GM10847 (cell line): ENCODE results near the gene TMEM167A.

ENCODE experiments used
- POLR2A ChIP-seq: IDR thresholded peaks from 2 replicates; pipeline ENCODE4 v1.6.1; 2011; ENCODE audit not compliant: insufficient read length; ENCODE audit errors: extremely low read depth

The TMEM167A gene, protein sequence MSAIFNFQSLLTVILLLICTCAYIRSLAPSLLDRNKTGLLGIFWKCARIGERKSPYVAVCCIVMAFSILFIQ

GRCh38 chr5:83076742-83077661 is at the start of gene TMEM167A, which contains the start of gene XRCC4:
TSS of gene TMEM167A (minus strand) at chr5:83077394. CDS start at chr5:83077323, 71 bp downstream.
TSS of gene XRCC4 (plus strand) at chr5:83077547. CDS start at chr5:83104920, 27,373 bp downstream.
- peak; percentile 92 for TF ChIP-seq POLR2A

GRCh38 chr5:83126501-83126900 is 49.3 kb upstream of the TMEM167A start:
- TF ChIP-seq POLR2A, result no peak

- no peak for TF ChIP-seq POLR2A
These were observed 48.4 kb upstream of the TMEM167A start for GRCh38 chr5:83125560-83125959.

DNA sequence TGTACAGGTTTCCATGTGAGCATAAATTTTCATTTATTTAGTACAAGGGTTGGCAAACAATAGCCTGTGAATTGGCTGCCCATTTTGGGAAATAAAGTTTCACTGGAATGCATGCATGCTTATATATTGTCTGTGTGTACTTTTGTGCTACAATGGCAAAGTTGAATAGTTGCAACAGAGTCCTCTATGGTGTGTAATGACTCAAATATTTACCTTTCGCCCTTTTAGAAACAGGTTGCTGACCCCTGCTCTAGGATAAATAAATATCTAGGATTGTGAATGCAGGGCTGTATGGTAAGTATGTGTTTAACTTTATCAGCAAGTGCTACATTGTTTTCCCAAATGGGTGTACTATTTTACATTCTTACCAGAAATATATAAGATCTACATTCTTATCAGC is 47.4 kb upstream of the TMEM167A start:
- no peak for TF ChIP-seq POLR2A

DNA sequence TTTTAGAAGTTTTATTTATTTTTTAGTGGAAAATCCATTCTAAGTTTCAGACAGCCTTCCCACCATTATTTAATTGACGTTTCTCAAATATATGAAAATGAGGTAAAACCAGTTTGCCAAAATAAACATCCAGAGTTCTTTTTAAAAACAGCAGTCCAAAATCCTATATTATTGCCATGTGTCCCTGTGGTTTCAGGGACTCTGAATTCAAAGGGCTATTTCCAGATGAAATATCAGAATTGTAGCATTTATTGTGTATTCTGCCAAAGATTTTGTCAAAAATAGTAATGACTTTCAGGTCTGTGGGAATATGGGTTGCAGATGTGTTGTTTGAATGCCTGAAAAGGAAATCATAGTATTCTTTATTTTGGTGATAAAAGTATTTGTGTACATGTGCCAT is 41.8 kb upstream of the TMEM167A start:
- TF ChIP-seq POLR2A, result no peak

GRCh38 chr5:83118471-83118870 is 41.3 kb upstream of the TMEM167A start:
- no peak for TF ChIP-seq POLR2A

- no peak for TF ChIP-seq POLR2A
These were observed 38.6 kb upstream of the TMEM167A start for GRCh38 chr5:83115816-83116215.

DNA sequence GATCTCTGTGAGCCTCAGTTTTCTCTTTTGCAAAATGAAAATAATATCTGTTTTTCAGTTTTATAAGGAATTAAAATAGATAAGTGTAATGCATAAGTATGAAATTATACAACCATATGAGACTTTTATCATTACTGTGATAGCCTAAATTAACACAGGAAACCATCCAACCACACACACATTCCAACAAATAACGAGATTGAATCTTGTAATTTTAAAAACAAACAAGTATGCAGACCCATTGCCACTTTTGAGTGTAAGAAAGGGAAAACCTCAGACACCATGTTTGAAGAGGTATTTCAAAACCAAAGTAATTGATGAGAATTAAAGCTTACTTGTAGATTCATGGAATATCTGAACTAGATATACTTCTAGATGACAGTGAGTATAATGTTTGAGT is 32.2 kb upstream of the TMEM167A start:
- no peak for TF ChIP-seq POLR2A

DNA sequence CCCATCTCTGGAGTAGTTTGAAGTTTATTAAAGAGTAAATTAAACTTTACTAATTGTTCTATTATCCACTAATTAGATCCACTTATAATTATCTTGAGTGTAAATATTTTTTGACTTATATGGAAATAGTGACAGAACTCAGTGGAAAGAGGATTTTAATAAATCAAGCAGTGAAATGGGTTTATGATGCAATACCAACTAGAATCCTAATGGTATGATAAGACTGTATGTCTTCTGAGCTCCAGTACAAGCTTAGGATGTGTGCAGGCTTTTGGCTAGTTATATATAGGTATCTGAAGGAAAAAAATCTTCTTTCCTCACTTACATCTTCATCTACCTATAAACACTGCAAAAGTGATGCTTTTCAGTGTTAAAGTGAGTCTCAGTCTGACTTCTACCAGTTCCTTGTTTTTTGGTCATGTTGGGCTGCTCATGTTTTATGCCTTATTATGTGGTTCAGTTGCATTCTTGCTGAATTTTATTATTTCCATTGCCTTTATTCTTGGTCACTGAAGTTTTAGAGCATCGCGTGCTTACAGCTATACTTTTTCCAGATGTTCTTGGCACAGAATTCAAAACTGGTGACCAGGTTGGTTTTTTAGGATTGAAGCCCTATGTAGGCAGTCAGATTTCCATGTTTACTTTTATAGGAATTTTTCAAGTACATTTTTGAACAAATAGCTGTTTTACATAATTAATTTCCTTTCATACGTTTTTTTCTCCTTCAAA is 30.7 kb upstream of the TMEM167A start:
- no peak for TF ChIP-seq POLR2A

DNA sequence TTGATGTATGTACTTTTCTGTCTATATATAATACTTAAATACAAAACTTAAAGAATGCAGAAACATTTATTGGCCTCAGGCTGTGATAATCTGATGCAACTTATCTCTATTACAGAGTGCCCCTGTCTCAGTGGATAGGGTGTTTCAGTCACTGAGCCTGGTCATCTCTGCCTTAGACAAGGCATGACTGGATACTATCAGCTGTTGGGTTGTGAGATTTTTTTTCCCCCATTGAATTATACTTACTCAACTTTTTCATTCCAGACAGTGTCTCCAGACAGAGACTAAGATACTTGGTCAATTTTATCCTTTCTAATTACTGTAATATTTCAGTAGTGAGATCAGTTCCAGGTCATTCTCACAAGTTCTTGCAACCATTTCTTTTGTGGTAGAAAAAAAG is 26.8 kb upstream of the TMEM167A start:
- no peak for TF ChIP-seq POLR2A

- no peak for TF ChIP-seq POLR2A
These were observed 25.3 kb upstream of the TMEM167A start for GRCh38 chr5:83102364-83102980.

DNA sequence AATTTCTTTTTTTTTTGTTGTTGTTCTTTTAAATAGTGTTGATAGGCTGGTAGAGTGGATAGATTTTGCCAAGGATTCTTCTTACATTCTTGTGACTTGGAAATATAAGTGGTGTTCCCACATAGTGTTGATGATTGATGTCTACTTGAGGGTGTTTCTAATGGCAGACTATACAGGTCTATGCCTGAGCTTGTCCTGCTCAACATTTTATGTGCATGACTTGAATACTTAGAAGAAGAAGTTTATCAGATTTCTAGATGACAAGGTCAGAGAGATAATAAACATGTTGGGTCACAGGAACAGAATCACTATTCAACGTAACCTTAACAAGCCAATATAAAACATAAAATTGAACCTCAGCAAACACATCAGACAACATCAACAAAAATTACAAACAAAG is 24.3 kb upstream of the TMEM167A start:
- TF ChIP-seq POLR2A, result no peak

DNA sequence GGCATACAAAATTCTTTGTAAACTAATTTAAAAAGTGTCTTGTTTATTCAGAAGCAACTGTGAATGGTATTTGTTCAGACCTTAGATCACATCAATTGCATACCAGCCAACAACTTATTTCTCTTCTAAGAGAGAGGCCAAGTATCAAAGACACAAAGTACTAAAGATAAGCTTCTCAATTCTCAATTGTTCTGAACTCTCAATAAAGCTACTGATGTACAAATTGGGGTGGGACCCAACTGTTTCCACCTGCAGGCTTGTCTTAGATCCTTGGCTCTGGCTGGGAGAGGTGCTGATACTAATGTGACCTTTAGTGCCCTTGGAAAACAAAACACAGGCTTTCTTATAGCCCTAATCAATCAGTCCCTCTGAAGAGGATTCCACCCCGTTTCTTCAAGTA is 22.3 kb upstream of the TMEM167A start:
- no peak for TF ChIP-seq POLR2A

- no peak for TF ChIP-seq POLR2A
These were observed 21.8 kb upstream of the TMEM167A start for GRCh38 chr5:83099001-83099400.

DNA sequence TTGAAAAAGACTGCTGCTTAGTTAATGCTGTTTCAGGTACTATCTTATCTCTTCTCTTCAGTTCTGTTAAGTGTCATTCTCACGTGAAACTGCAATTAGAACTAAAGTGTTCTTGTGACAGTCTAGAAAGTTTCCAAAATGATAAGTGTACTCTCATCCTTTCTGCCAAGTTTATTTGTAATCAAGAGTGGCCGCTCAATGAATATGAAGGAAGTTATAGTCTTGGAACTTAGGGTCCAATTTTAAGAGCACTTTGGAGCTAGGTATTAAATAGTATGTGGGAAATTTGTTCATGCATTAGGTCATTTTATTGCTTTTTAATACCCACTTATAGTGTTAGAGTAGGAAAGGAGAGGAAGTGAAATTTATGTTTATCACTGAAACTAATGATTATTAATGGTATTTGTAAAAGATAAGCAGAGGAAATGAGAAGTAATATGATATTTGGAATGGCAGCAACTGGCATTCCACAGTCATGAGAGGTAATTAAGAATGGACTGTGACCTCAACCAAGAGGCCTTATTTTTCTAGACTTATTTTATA is 20.6 kb upstream of the TMEM167A start:
- no peak for TF ChIP-seq POLR2A
